GM18873 (cell line): Measurements from ENCODE around the gene ELK1.

ENCODE experiments used
- ATAC-seq: cut with Tn5 transposase; IDR thresholded peaks from one replicate; pipeline ENCODE4 v1.9.1; 2021; ENCODE audit warnings: mild to moderate bottlenecking, moderate library complexity, moderate number of reproducible peaks; ENCODE audit not compliant: unreplicated experiment, low FRiP score

The ELK1 gene

GRCh38 chrX:47648376-47648775, 2.0 kb downstream of the ELK1 start:
- no peak for ATAC-seq

GRCh38 chrX:47646636-47647035, 3.7 kb downstream of the ELK1 start:
- no peak for ATAC-seq

GRCh38 chrX:47645530-47645929, 4.8 kb downstream of the ELK1 start:
- no peak for ATAC-seq

DNA sequence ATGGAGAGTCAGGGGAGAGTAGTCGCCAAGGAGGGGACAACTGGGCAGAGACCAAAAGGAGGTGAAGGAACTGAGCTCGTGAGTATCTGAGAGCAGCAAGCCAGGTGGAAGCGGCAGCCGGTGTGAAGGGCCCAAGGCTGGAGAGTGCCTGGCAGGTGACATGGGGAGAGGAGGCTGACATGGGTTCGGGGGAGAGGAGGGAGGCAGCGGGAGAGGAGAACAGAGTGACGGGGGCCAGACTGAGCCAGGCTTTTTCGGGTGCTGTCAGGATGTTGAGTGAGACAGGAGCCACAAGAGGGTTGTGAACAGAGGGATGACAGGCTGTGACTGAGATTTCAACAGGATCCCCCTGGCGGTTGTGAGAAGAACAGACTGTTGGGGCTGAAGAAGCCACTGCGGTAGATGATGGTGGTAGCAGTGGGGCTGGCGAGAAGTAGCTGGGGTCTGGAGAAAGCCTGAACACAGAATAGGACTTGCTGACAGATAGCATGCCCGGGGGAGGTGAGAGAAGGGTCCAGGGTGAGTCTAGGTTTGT, 5.7 kb downstream of the ELK1 start:
- no peak for ATAC-seq

DNA sequence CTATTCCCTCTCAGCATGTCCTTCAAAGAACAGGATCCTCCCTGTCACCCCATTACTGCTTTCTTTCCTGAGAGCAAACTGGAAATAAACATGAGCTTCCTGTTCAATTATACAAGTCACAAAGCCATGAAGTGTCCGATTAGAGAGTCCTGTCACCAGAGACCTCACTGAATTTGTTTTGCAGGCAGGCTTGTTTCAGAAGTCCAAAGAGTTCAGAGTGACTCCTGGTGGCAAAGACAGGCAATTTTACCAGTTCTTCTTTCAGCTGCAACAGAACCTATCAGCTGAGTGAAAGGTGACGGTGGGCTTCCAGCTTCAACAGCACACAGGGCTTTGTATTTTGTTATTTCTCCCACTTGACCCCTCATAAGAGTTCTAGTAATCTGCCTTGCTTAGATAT, 6.4 kb downstream of the ELK1 start:
- no peak for ATAC-seq

- no peak for ATAC-seq
Measured at GRCh38 chrX:47638816-47639215, 11.5 kb downstream of the ELK1 start.

DNA sequence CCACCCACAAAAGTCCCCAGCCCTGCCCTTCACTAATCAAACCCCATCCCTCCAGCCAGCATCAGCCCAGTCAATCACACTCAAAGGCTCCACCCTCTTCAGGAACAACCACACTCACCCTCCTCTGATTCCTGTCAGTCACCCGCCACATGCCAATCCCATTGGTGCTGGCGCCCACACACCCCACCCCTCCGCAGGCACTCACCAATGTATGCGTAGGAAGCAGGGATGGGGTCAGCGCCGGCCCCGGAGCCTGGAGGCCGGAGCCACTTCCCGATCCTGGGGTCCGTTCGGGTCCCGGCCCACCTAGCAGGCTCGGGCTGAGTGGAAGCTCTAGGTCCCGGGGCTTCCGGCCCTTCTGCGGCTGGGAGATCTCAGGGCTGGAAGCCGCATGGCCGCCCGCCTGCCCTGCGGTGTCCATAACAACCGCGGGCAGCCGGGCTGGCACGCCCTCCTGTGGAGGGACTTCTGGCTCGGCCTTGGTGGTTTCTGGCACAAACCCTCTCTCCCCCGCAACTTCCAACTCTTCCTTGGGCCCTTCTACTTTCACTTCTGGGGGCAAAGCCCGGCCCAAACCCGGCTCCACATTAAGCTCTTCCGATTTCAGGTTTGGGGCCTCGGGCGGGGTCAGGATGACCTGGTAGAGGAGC, 12.7 kb downstream of the ELK1 start:
- no peak for ATAC-seq

GRCh38 chrX:47634871-47635575, 15.3 kb downstream of the ELK1 start:
- ATAC-seq: no peak

DNA sequence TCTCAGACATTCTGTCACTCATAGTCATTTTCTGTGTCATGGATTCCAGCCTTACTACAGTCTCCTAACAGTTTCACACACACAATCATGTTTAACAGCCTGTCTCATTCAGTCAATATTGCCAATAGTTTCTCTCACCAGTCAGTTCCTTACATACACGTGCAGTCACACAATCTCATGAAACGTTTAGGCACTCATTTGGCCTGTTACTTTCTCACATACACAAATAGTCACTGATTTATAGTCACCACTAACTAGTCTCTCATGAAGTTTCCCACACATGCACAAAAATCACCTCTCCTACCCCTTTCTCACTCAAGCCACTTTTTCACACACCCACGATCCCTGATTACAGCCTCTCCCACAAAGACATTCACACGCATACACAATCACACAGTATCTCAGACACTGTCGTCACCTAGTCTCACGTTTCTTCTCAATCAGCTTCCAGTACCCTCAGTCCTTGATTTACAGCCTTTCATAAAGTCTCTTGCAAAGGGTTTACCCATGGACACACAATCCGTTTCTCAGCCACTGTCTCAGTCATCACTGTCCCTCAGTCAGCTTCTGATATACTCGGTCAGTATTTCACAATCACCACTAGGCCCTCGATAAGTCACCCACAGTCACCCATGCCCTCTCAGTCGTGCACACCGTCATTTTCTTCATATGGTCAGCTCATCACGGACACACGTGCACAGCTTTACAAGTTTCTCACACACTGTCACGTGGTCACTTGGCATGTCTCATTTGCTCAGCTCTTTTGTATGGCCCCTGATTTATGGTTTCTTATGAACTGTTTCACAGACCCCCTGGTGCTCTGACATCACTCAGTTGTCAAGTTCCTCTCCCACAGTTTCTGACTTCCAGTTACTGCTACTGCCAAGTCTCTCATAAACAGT, 16.4 kb downstream of the ELK1 start:
- no peak for ATAC-seq

GRCh38 chrX:47632666-47633065, 17.7 kb downstream of the ELK1 start:
- no peak for ATAC-seq

GRCh38 chrX:47631676-47632075, 18.7 kb downstream of the ELK1 start:
- ATAC-seq: no peak

- ATAC-seq: no peak
Measured at GRCh38 chrX:47629419-47630200, 20.8 kb downstream of the ELK1 start, which contains the start of gene CFP. TSS of gene CFP (minus strand) at chrX:47629930. CDS start at chrX:47629844, 86 bp downstream.

DNA sequence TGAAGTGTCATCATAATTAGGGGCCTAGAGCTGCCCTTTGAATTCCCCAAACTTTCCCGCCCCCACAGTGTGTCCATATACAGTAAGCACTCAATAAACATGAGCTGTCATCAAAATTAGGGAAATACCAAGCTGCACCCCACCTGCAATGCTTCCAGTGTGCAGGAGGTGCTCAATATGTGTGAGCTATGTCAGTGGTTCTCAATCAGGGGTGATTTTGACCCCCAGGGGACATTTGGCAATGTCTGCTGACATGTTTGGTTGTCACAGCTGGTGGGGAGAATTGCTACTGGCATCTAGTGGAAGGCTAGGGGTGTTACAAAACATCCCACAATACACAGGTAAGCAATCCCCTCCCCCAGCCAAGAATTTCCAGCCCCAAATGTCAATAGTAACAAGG, 21.4 kb downstream of the ELK1 start:
- ATAC-seq: no peak

- no peak for ATAC-seq
Measured at GRCh38 chrX:47625365-47625764, 25.0 kb downstream of the ELK1 start.

- no peak for ATAC-seq
Measured at GRCh38 chrX:47623540-47624027, 26.8 kb downstream of the ELK1 start.

- ATAC-seq: no peak
Measured at GRCh38 chrX:47621851-47622250, 28.5 kb downstream of the ELK1 start.

- ATAC-seq: no peak
Measured at GRCh38 chrX:47620303-47620685, 30.1 kb downstream of the ELK1 start.

- ATAC-seq: no peak
Measured at GRCh38 chrX:47619486-47620302, 30.7 kb downstream of the ELK1 start, which contains the start of gene SYN1. TSS of gene SYN1 (minus strand) at chrX:47619857. CDS start at chrX:47619728, 129 bp downstream.

GRCh38 chrX:47618923-47619485, 31.4 kb downstream of the ELK1 start:
- no peak for ATAC-seq
